Measurements from ENCODE around the gene GPAM.

GPAM gene

DNA sequence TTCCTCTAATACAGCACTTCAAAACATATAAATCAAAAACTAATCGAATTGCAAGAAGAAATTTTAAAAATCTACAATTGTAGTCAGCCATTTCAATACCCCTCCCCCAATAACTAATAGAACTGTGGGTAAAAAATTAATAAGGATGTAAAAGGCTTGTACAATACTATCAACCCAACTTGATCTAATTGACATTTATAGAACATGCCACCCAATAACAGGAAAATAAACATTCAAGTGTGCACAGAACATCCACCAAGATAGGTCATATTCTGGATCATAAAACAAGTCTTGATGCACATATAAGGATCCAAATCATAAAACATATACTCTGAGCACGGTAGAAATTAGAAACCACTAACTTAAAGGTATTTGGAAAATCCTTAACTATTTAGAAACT, 4.0 kb upstream of the GPAM start:
- Histone ChIP-seq H3K4me3 (ENCODE audit: low read length) (no peak overlapping the region), H3K4me1 (ENCODE audit: low read length) (0 out of 2 replicates have a peak, but pooled peaks cover 1% of the 10 kb centered on the region), H3K27me3 (replicated peaks; ENCODE audit: insufficient read depth, low read length) (no peaks in the 10 kb centered on the region), H3K79me2 (ENCODE audit: low read length) (no peaks in the 10 kb centered on the region), H2AFZ (ENCODE audit: low read length) (no peak overlapping the region), H3K9ac (ENCODE audit: low read length) (no peak overlapping the region), H3K27ac (ENCODE audit: low read length) (no peak overlapping the region), H3K9me3 (replicated peaks; ENCODE audit: insufficient read depth, low read length) (no peaks in the 10 kb centered on the region), H3F3A (ENCODE audit: insufficient read depth, low read length) (peaks cover 6% of the 10 kb centered on the region; the same call in 1 of the 2 replicates), H3K36me3 (replicated peaks; ENCODE audit: insufficient read depth, low read length) (no peaks in the 10 kb centered on the region), H3K9me2 (replicated peaks; ENCODE audit: insufficient read depth, low read length) (no peaks in the 10 kb centered on the region), H3K4me2 (ENCODE audit: low read depth, low read length) (no peak overlapping the region), H4K20me1 (ENCODE audit: insufficient read depth, low read length) (no peaks in the 10 kb centered on the region)
- no peak for DNase-seq
- no peak for TF ChIP-seq EZH2phosphoT487 (IDR thresholded peaks at IDR 0.05; ENCODE audit: low read length)
- TF ChIP-seq, protein P1, sequence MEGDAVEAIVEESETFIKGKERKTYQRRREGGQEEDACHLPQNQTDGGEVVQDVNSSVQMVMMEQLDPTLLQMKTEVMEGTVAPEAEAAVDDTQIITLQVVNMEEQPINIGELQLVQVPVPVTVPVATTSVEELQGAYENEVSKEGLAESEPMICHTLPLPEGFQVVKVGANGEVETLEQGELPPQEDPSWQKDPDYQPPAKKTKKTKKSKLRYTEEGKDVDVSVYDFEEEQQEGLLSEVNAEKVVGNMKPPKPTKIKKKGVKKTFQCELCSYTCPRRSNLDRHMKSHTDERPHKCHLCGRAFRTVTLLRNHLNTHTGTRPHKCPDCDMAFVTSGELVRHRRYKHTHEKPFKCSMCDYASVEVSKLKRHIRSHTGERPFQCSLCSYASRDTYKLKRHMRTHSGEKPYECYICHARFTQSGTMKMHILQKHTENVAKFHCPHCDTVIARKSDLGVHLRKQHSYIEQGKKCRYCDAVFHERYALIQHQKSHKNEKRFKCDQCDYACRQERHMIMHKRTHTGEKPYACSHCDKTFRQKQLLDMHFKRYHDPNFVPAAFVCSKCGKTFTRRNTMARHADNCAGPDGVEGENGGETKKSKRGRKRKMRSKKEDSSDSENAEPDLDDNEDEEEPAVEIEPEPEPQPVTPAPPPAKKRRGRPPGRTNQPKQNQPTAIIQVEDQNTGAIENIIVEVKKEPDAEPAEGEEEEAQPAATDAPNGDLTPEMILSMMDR (IDR thresholded peaks at IDR 0.05; ENCODE audit: low read length): no peak
- TF ChIP-seq EZH2 (optimal IDR thresholded peaks at IDR 0.05; ENCODE audit: low read depth, low read length): no peak

DNA sequence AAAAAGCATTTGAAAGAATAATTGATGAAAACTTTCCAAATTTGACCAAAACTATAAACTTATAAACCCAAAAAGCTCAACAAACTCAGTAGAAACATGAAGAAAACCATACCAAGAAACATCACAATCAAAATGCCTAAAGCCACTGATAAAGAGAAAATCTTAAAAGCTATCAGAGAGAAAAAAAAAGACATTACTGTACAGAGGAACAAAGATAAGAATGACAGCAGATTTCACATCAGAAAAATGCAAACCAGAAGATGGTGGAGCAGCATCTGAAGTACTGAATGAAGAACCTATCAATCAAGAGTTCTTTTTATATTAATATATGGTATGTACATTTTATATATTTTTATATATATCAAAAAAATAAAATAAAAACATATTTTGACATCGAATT, 2.4 kb upstream of the GPAM start:
- Histone ChIP-seq H3K9me2 (replicated peaks; ENCODE audit: insufficient read depth, low read length) (no peaks in the 10 kb centered on the region), H3K36me3 (replicated peaks; ENCODE audit: insufficient read depth, low read length) (no peaks in the 10 kb centered on the region), H3K79me2 (ENCODE audit: low read length) (no peaks in the 10 kb centered on the region), H3K9me3 (replicated peaks; ENCODE audit: insufficient read depth, low read length) (no peaks in the 10 kb centered on the region), H3F3A (ENCODE audit: insufficient read depth, low read length) (peaks cover 9% of the 10 kb centered on the region; the same call in 1 of the 2 replicates), H3K4me2 (ENCODE audit: low read depth, low read length) (no peak overlapping the region), H3K4me3 (ENCODE audit: low read length) (no peak overlapping the region), H3K9ac (ENCODE audit: low read length) (no peak overlapping the region), H3K4me1 (ENCODE audit: low read length) (0 out of 2 replicates have a peak, but pooled peaks cover 5% of the 10 kb centered on the region), H4K20me1 (ENCODE audit: insufficient read depth, low read length) (no peaks in the 10 kb centered on the region), H3K27me3 (replicated peaks; ENCODE audit: insufficient read depth, low read length) (no peaks in the 10 kb centered on the region), H3K27ac (ENCODE audit: low read length) (no peak overlapping the region), H2AFZ (ENCODE audit: low read length) (no peak overlapping the region; the same call in 1 of the 2 replicates)
- no peak for DNase-seq
- no peak for TF ChIP-seq EZH2phosphoT487 (IDR thresholded peaks at IDR 0.05; ENCODE audit: low read length)
- TF ChIP-seq, protein P1 (IDR thresholded peaks at IDR 0.05; ENCODE audit: low read length): no peak
- TF ChIP-seq EZH2 (optimal IDR thresholded peaks at IDR 0.05; ENCODE audit: low read depth, low read length): no peak

DNA sequence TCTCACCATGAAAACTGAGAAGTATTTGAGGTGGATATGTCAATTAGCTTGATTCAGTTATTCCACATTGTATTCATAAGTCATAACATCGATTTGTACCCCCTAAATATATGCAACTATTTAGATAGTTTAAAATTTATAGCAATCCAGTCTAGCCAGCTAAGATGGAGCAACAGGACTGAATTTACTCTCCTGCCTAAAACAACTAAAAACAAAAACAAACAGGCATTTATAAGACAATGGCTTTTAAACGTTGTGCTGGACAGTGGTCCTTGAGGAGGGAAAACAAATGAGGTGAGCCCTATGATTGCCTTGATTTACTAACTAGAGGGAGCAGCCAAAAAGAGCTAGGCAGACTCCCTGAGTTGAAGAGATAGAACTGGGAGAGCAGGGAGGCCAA, 814 bp upstream of the GPAM start:
- Histone ChIP-seq H2AFZ (ENCODE audit: low read length) (peak overlapping the region; percentile 89), H3K4me3 (ENCODE audit: low read length) (peak overlapping the region; percentile 89), H3K4me1 (ENCODE audit: low read length) (0 out of 2 replicates have a peak, but pooled peaks cover 5% of the 10 kb centered on the region), H3K9me2 (replicated peaks; ENCODE audit: insufficient read depth, low read length) (no peaks in the 10 kb centered on the region), H3F3A (ENCODE audit: insufficient read depth, low read length) (peaks cover 9% of the 10 kb centered on the region; the same call in 1 of the 2 replicates), H4K20me1 (ENCODE audit: insufficient read depth, low read length) (no peaks in the 10 kb centered on the region), H3K36me3 (replicated peaks; ENCODE audit: insufficient read depth, low read length) (no peaks in the 10 kb centered on the region), H3K9ac (ENCODE audit: low read length) (peak overlapping the region; percentile 72; the same call in 1 of the 2 replicates), H3K79me2 (ENCODE audit: low read length) (no peaks in the 10 kb centered on the region), H3K27ac (ENCODE audit: low read length) (no peak overlapping the region), H3K4me2 (ENCODE audit: low read depth, low read length) (peak overlapping the region; percentile 95), H3K9me3 (replicated peaks; ENCODE audit: insufficient read depth, low read length) (no peaks in the 10 kb centered on the region), H3K27me3 (replicated peaks; ENCODE audit: insufficient read depth, low read length) (no peaks in the 10 kb centered on the region)
- TF ChIP-seq EZH2 (optimal IDR thresholded peaks at IDR 0.05; ENCODE audit: low read depth, low read length): no peak
- TF ChIP-seq, protein P1 (IDR thresholded peaks at IDR 0.05; ENCODE audit: low read length): no peak
- DNase-seq: no peak

Measured in MM.1S (cell line).